ENCODE data around the gene TTC3.

The TTC3 gene

GRCh38 chr21:37245151-37245550, 172.1 kb downstream of the TTC3 start:
- TF ChIP-seq, protein P1, sequence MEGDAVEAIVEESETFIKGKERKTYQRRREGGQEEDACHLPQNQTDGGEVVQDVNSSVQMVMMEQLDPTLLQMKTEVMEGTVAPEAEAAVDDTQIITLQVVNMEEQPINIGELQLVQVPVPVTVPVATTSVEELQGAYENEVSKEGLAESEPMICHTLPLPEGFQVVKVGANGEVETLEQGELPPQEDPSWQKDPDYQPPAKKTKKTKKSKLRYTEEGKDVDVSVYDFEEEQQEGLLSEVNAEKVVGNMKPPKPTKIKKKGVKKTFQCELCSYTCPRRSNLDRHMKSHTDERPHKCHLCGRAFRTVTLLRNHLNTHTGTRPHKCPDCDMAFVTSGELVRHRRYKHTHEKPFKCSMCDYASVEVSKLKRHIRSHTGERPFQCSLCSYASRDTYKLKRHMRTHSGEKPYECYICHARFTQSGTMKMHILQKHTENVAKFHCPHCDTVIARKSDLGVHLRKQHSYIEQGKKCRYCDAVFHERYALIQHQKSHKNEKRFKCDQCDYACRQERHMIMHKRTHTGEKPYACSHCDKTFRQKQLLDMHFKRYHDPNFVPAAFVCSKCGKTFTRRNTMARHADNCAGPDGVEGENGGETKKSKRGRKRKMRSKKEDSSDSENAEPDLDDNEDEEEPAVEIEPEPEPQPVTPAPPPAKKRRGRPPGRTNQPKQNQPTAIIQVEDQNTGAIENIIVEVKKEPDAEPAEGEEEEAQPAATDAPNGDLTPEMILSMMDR (IDR thresholded peaks at IDR 0.05; ENCODE audit: insufficient read depth, low read depth, low read length, missing control alignments): no peak
- no peak overlapping the region for H3K4me3 ChIP-seq (ENCODE audit: low read length)
- no peak for DNase-seq (ENCODE audit: low read depth)

GRCh38 chr21:37248298-37248697, 175.2 kb downstream of the TTC3 start:
- no peak overlapping the region for H3K4me3 ChIP-seq (ENCODE audit: low read length)
- TF ChIP-seq, protein P1 (IDR thresholded peaks at IDR 0.05; ENCODE audit: insufficient read depth, low read depth, low read length, missing control alignments): no peak
- no peak for DNase-seq (ENCODE audit: low read depth)

DNA sequence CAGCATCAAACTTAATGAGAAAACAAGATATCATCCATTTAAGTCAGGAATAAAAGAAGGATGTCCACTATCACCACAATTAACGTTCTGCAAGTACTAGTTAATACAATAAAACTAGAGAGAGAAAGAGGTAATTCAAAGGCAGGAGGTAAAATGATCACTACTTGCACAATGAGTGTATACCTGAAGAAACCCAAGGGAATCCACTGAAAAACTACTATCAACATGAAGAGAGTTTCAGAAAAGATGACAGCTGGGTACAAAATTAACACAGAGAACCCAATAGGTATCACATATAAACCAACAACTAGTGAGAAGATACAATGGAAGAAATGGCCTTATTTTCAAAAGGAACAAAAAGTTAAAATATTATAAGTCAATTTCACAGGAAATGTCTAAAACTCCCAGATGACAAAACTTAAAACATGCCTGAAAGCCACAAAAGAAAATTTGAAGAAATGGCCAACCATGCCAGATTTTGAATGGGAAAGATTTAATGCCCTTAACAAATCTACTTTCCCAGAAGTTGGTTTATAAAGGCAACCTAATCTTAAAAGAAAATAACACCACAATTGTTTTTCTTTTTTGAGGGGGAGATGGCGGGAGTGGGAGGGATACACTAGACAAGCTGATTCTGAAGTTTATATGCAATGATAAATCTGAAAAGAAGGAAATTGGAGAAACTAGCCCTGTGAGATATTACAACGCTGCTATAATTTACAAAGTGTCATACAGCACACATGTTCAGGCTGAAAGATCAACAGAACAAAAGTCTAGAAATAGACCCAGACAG, 176.3 kb downstream of the TTC3 start:
- TF ChIP-seq, protein P1 (IDR thresholded peaks at IDR 0.05; ENCODE audit: insufficient read depth, low read depth, low read length, missing control alignments): no peak
- DNase-seq (ENCODE audit: low read depth): no peak
- no peak overlapping the region for H3K4me3 ChIP-seq (ENCODE audit: low read length)

GRCh38 chr21:37251294-37251634, 178.2 kb downstream of the TTC3 start:
- TF ChIP-seq, protein P1 (IDR thresholded peaks at IDR 0.05; ENCODE audit: insufficient read depth, low read depth, low read length, missing control alignments): no peak
- H3K4me3 ChIP-seq (ENCODE audit: low read length): no peak overlapping the region
- no peak for DNase-seq (ENCODE audit: low read depth)

Measured in epithelial cell of esophagus (primary cell).